ENCODE results near the gene MED12L. TPM values are rescaled to one million over a fixed set of nuclear protein-coding genes. Genes with fewer than 3 reads are reported as not detected.

The MED12L gene
- total RNA-seq, 4 donors from 2014 or later, result 0.08 to 1.5 (median 0.19) TPM

DNA sequence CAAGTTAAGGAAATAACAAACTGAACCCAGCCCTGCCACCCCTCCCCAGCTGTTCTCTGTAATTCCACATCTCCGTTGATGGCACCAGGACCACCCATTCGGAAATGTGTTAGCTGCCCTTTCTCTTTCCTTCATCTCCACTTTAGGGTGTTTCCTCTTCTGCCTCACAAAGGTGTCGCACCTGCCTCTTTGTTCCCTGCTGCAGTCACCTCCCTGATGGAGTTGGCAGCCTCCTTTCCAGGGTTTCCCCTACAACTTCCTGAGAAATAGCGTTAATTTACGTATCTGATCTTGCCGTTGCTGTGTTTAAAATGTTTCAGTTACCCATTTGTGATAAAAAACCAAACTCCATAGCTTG lies 60.2 kb downstream of the MED12L start:
- H3K4me1 ChIP-seq, result peaks cover 0 to 15% (median 11%) of the 10 kb centered on the region in 3 donors
- intact Hi-C loops (cut with DNase I), result loop anchor here (5.0 kb wide), 1 partner anchor 423 kb away; no protein-coding TSS in a partner anchor
- peaks cover 0 to 11% (median 0%) of the 10 kb centered on the region in 4 donors for H3K27me3 ChIP-seq
- no peak overlapping the region for H3K27ac ChIP-seq
- WGBS, 2 donors, result 28 to 29% methylated on average over 6 of the region's 6 CpGs
- no peaks in the 10 kb centered on the region for H3K9me3 ChIP-seq
- H3K36me3 ChIP-seq, result no peaks in the 10 kb centered on the region
- DNase-seq, result no peak
- H3K4me3 ChIP-seq, result peak overlapping the region in 1 of 4 donors; percentile 16
- TF ChIP-seq, protein P1, sequence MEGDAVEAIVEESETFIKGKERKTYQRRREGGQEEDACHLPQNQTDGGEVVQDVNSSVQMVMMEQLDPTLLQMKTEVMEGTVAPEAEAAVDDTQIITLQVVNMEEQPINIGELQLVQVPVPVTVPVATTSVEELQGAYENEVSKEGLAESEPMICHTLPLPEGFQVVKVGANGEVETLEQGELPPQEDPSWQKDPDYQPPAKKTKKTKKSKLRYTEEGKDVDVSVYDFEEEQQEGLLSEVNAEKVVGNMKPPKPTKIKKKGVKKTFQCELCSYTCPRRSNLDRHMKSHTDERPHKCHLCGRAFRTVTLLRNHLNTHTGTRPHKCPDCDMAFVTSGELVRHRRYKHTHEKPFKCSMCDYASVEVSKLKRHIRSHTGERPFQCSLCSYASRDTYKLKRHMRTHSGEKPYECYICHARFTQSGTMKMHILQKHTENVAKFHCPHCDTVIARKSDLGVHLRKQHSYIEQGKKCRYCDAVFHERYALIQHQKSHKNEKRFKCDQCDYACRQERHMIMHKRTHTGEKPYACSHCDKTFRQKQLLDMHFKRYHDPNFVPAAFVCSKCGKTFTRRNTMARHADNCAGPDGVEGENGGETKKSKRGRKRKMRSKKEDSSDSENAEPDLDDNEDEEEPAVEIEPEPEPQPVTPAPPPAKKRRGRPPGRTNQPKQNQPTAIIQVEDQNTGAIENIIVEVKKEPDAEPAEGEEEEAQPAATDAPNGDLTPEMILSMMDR (IDR thresholded peaks at IDR 0.05), result no peak
- no peak for TF ChIP-seq POLR2A (IDR thresholded peaks at IDR 0.05)

DNA sequence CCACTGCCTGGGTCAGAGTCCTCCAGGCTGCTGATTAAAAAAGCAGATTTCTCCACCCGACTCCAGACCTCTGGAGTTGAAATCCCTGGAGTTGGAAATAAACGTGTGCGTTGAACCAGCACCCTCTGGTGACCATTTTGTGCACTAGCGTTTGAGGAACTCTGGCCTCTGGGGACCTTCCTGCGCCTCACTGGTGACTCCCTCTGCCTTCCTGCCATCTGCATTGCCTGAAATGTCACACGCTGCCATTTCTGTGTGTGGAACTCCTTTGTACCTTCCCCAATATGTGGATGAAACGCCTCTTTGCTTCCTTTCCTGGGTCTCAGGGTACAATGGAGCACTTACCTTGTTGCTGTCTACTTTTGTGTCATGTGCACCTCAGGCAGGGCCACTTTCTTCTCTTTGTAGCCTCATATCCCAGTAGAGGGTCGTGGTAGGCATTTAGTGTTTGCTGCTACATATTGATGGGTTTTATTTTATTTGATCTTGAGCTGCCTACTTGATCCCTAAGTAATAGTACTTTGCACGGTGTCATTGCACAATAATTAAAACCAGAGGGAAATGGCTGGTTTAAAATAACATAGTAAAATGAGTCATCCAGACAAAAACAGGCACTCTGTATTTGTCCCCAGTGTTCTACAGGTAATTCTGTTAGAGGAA lies 60.7 kb downstream of the MED12L start:
- no peak for DNase-seq
- H3K9me3 ChIP-seq, result no peaks in the 10 kb centered on the region
- 3 to 4% methylated on average over 9 of the region's 9 CpGs for WGBS, 2 donors
- peaks cover 0 to 15% (median 11%) of the 10 kb centered on the region in 3 donors for H3K4me1 ChIP-seq
- H3K36me3 ChIP-seq, result no peaks in the 10 kb centered on the region
- H3K4me3 ChIP-seq, result peak overlapping the region in 1 of 4 donors; percentile 16
- peaks cover 0 to 11% (median 0%) of the 10 kb centered on the region in 4 donors for H3K27me3 ChIP-seq
- intact Hi-C loops (cut with DNase I), result loop anchor here (5.0 kb wide), 1 partner anchor 424 kb away; no protein-coding TSS in a partner anchor
- H3K27ac ChIP-seq, result no peak overlapping the region
- no peak for TF ChIP-seq POLR2A (IDR thresholded peaks at IDR 0.05)
- TF ChIP-seq, protein P1 (IDR thresholded peaks at IDR 0.05), result peak; percentile 74 to 85 (median 80)

DNA sequence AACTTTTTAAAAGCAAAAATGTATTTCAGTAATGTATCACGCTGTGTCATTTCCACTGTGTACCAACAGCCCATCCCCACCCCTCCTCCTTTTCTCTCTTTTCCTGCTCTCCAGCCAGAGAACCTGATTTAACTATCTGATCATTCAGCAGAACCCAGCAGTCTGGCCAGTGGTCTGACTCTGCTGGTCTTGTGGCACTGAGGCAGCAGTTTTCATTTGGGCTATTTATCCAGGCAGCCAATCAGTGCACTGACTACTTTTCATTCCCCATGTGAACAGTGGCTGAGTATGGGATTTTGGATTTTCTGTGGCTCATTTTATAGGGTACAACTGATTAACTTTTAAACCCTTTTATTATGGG lies 61.2 kb downstream of the MED12L start:
- Histone ChIP-seq H3K9me3 (no peaks in the 10 kb centered on the region), H3K27ac (no peak overlapping the region), H3K4me1 (peaks cover 0 to 15% (median 11%) of the 10 kb centered on the region in 3 donors), H3K4me3 (no peak overlapping the region), H3K27me3 (peaks cover 0 to 11% (median 0%) of the 10 kb centered on the region in 4 donors), H3K36me3 (no peaks in the 10 kb centered on the region)
- no peak for DNase-seq
- 32 to 56% methylated on average over 1 of the region's 1 CpG for WGBS, 2 donors
- no peak for TF ChIP-seq POLR2A (IDR thresholded peaks at IDR 0.05)
- TF ChIP-seq, protein P1 (IDR thresholded peaks at IDR 0.05), result no peak
- intact Hi-C loops (cut with DNase I), result loop anchor here (5.0 kb wide), 1 partner anchor 424 kb away; no protein-coding TSS in a partner anchor

DNA sequence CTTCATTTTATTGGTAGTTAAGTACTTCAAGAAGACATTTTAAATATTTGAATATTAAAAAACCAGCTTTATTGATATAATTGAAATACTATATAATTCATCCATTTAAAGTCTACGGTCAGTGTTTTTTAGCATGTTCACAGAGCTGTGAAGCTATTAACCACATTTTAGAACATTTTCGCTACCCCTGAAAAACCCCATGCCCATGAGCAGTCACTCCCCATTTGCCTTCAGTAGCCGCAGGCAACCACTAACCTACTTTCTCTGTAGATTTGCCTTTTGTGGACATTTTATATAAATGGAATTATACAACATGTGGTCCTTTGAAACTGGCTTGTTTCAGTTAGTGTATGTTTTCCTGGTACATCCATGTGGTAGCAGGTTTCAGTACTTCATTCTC lies 61.8 kb downstream of the MED12L start:
- peaks cover 0 to 15% (median 11%) of the 10 kb centered on the region in 3 donors for H3K4me1 ChIP-seq
- 84 to 97% methylated on average over 3 of the region's 3 CpGs for WGBS, 2 donors
- no peak overlapping the region for H3K27ac ChIP-seq
- H3K27me3 ChIP-seq, result peaks cover 0 to 11% (median 0%) of the 10 kb centered on the region in 4 donors
- intact Hi-C loops (cut with DNase I), result loop anchor here (5.0 kb wide), 1 partner anchor 425 kb away; no protein-coding TSS in a partner anchor
- no peak overlapping the region for H3K4me3 ChIP-seq
- H3K9me3 ChIP-seq, result no peaks in the 10 kb centered on the region
- H3K36me3 ChIP-seq, result no peaks in the 10 kb centered on the region
- TF ChIP-seq, protein P1 (IDR thresholded peaks at IDR 0.05), result no peak
- TF ChIP-seq POLR2A (IDR thresholded peaks at IDR 0.05), result no peak
- no peak for DNase-seq

DNA sequence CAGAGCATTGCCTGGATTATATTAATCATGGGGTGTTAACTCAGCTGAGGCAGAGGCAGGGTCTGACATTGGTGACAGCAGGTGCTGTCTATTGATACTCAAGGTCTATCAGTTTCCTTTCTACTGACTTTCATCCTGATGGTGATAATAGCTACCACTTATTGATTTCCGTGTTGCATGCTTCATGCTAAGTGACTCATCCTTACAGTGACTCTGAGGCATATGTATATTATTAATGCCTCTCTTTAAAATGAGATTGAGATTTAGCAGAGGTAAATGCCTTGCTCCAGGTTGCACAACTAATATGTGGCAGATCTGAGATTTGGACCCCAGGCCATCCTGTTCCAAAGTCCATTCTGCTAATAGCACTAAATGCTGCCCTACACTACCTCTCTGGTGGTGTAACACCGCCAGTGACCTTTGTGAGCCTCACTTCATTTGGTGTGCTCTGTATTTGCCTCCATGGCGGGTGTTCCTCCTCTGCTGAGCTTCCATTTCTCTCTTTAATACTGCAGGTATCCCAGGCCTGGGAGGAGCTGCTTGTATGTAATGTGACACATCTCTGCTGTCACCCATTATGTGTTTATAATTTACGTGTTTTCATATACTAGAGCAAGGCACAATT lies 67.1 kb downstream of the MED12L start:
- H3K27ac ChIP-seq, result no peak overlapping the region
- 91 to 93% methylated on average over 4 of the region's 4 CpGs for WGBS, 2 donors
- no peaks in the 10 kb centered on the region for H3K9me3 ChIP-seq
- TF ChIP-seq, protein P1 (IDR thresholded peaks at IDR 0.05), result no peak
- no peak for TF ChIP-seq POLR2A (IDR thresholded peaks at IDR 0.05)
- no peaks in the 10 kb centered on the region for H3K4me1 ChIP-seq
- DNase-seq, result no peak
- H3K27me3 ChIP-seq, result no peaks in the 10 kb centered on the region
- no peak overlapping the region for H3K4me3 ChIP-seq
- H3K36me3 ChIP-seq, result no peaks in the 10 kb centered on the region
- intact Hi-C loops (cut with DNase I), result no loop called here

All from esophagus squamous epithelium (tissue), 5 donors.